Sigmoid colon (tissue), 4 donors: ENCODE measurements around the gene EIPR1.

Source experiments
- EP300 ChIP-seq, 4 donors: sonication (generic); formaldehyde crosslinking; IDR thresholded peaks; one replicate each; pipeline ENCODE4 v1.6.1; 2017; ENCODE audit warnings: antibody characterized with exemption in 4 of 4
- POLR2A ChIP-seq, 2 donors: fragments of 450-650 bp; IDR thresholded peaks; one replicate each; pipeline ENCODE4 v1.6.1; 2016; ENCODE audit warnings: antibody characterized with exemption in 2 of 2, mild to moderate bottlenecking in 2 of 2, moderate library complexity in 2 of 2
- POLR2AphosphoS5 ChIP-seq, 4 donors: sonication (generic); formaldehyde crosslinking; IDR thresholded peaks; one replicate each; pipeline ENCODE4 v1.6.1; 2017; ENCODE audit warnings: antibody characterized with exemption in 4 of 4
- TF ChIP-seq, protein P1 (sequence below), 4 experiments: fragments of 450-650 bp in 3 of 4; fragments of 200-600 bp in 1 of 4; IDR thresholded peaks; one replicate each; pipeline ENCODE4 v1.5.1; 2016 to 2019; ENCODE audit warnings: antibody characterized with exemption in 4 of 4, mild to moderate bottlenecking in 3 of 4, moderate library complexity in 2 of 4

DNA sequence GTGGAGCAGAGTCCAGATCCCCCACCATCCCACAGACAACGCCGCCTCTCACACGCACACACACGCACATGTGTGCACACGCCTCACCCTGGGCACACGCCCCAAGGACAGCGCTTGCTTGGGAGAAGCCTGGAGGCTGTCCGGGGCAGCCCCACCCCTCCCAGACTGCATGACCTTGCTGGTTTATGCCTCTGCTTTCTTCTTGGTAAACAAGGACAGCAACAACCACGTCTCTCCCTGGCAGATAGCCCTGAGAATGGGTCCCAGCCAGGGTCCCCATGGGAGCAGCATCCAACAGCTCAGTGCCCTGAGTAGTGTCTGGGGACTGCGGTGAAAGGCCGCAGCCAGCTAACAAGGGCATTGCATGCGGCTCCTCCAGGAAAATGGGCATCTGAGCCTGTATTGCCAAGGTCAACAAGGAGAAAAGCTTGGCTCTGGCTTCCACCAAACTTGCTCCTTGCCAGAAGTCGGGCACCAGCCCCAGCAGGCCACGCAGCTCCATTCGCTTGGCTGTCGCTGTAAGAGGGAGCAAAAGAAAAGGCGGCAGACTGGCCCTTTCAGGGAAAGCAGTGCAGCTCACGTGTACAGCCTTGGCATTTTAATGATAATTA, 234.6 kb downstream of the EIPR1 start:
- TF ChIP-seq, protein P1, sequence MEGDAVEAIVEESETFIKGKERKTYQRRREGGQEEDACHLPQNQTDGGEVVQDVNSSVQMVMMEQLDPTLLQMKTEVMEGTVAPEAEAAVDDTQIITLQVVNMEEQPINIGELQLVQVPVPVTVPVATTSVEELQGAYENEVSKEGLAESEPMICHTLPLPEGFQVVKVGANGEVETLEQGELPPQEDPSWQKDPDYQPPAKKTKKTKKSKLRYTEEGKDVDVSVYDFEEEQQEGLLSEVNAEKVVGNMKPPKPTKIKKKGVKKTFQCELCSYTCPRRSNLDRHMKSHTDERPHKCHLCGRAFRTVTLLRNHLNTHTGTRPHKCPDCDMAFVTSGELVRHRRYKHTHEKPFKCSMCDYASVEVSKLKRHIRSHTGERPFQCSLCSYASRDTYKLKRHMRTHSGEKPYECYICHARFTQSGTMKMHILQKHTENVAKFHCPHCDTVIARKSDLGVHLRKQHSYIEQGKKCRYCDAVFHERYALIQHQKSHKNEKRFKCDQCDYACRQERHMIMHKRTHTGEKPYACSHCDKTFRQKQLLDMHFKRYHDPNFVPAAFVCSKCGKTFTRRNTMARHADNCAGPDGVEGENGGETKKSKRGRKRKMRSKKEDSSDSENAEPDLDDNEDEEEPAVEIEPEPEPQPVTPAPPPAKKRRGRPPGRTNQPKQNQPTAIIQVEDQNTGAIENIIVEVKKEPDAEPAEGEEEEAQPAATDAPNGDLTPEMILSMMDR (IDR thresholded peaks at IDR 0.05) = no peak
- no peak for TF ChIP-seq POLR2A (IDR thresholded peaks at IDR 0.05)
- no peak for TF ChIP-seq EP300 (IDR thresholded peaks at IDR 0.05)
- no peak for TF ChIP-seq POLR2AphosphoS5 (IDR thresholded peaks at IDR 0.05)
